Measurements from ENCODE around the gene SIGLEC6. TPM values are rescaled to one million over a fixed set of nuclear protein-coding genes. Genes with fewer than 3 reads are reported as not detected.

The SIGLEC6 gene
- total and polyA plus RNA-seq, 10 donors = 0.27 to 5.8 (median 2.3) TPM

GRCh38 chr19:51546650-51547396 lies 15.4 kb upstream of the SIGLEC6 start:
- no peaks in the 10 kb centered on the region for H3K9me3 ChIP-seq
- DNase-seq = no peak
- TF ChIP-seq CTCF (IDR thresholded peaks at IDR 0.05 in 8 of 11, conservative IDR thresholded peaks at IDR 0.05 in 3 of 11) (no peak), POLR2A (IDR thresholded peaks at IDR 0.05) (no peak), POLR2AphosphoS5 (IDR thresholded peaks at IDR 0.05) (no peak)
- H3K4me3 ChIP-seq = no peak overlapping the region
- intact Hi-C loops (cut with DNase I; ENCODE audit: low total_unique reads) = no loop called here
- H3K27ac ChIP-seq = peak overlapping the region in 1 of 8 donors; percentile 81
- H3K4me1 ChIP-seq = peaks cover 6 to 63% (median 28%) of the 10 kb centered on the region in 6 donors
- H3K27me3 ChIP-seq (replicated peaks in 1 of 7) = peaks cover 0 to 54% (median 0%) of the 10 kb centered on the region in 7 donors
- WGBS, 5 donors = 11 to 34% (median 19%) methylated on average over 10 of the region's 10 CpGs
- H3K36me3 ChIP-seq = no peaks in the 10 kb centered on the region

- WGBS, 5 donors = 50 to 62% (median 54%) methylated on average over 5 of the region's 5 CpGs
- intact Hi-C loops (cut with DNase I; ENCODE audit: low total_unique reads) = no loop called here
- H3K4me1 ChIP-seq = peaks cover 6 to 57% (median 28%) of the 10 kb centered on the region in 6 donors
Measured at GRCh38 chr19:51546107-51546649, 14.7 kb upstream of the SIGLEC6 start.

GRCh38 chr19:51544038-51544437 lies 12.6 kb upstream of the SIGLEC6 start:
- H3K9me3 ChIP-seq = no peaks in the 10 kb centered on the region
- H3K27ac ChIP-seq = no peak overlapping the region
- no peak for DNase-seq
- H3K4me3 ChIP-seq = no peak overlapping the region
- H3K36me3 ChIP-seq = no peaks in the 10 kb centered on the region
- WGBS, 5 donors = 83 to 92% (median 84%) methylated on average over 6 of the region's 6 CpGs
- peaks cover 0 to 49% (median 0%) of the 10 kb centered on the region in 7 donors for H3K27me3 ChIP-seq (replicated peaks in 1 of 7)
- TF ChIP-seq POLR2A (IDR thresholded peaks at IDR 0.05) = no peak
- TF ChIP-seq POLR2AphosphoS5 (IDR thresholded peaks at IDR 0.05) = no peak
- TF ChIP-seq CTCF (IDR thresholded peaks at IDR 0.05 in 8 of 11, conservative IDR thresholded peaks at IDR 0.05 in 3 of 11) = no peak
- H3K4me1 ChIP-seq = peaks cover 6 to 38% (median 25%) of the 10 kb centered on the region in 6 donors
- intact Hi-C loops (cut with DNase I; ENCODE audit: low total_unique reads) = no loop called here

More at GRCh38 chr19:51546107-51546649, 14.7 kb upstream of the SIGLEC6 start:
- Histone ChIP-seq H3K4me3 (no peak overlapping the region), H3K36me3 (no peaks in the 10 kb centered on the region), H3K27me3 (replicated peaks in 1 of 7) (peaks cover 0 to 55% (median 0%) of the 10 kb centered on the region in 7 donors), H3K27ac (no peak overlapping the region), H3K9me3 (no peaks in the 10 kb centered on the region)
- DNase-seq = no peak
- TF ChIP-seq POLR2A (IDR thresholded peaks at IDR 0.05) (no peak), POLR2AphosphoS5 (IDR thresholded peaks at IDR 0.05) (no peak), CTCF (IDR thresholded peaks at IDR 0.05 in 8 of 11, conservative IDR thresholded peaks at IDR 0.05 in 3 of 11) (no peak)

- peaks cover 3 to 24% (median 19%) of the 10 kb centered on the region in 6 donors for H3K4me1 ChIP-seq
- no peak for TF ChIP-seq CTCF (IDR thresholded peaks at IDR 0.05 in 8 of 11, conservative IDR thresholded peaks at IDR 0.05 in 3 of 11)
- no peak for TF ChIP-seq POLR2AphosphoS5 (IDR thresholded peaks at IDR 0.05)
- TF ChIP-seq POLR2A (IDR thresholded peaks at IDR 0.05) = no peak
- H3K27ac ChIP-seq = no peak overlapping the region
- no peaks in the 10 kb centered on the region for H3K9me3 ChIP-seq
- peaks cover 0 to 62% (median 0%) of the 10 kb centered on the region in 7 donors for H3K27me3 ChIP-seq (replicated peaks in 1 of 7)
- WGBS, 5 donors = 74 to 82% (median 77%) methylated on average over 5 of the region's 5 CpGs
- no peak overlapping the region for H3K4me3 ChIP-seq
- H3K36me3 ChIP-seq = no peaks in the 10 kb centered on the region
- intact Hi-C loops (cut with DNase I; ENCODE audit: low total_unique reads) = no loop called here
- no peak for DNase-seq
Measured at GRCh38 chr19:51542699-51543098, 11.2 kb upstream of the SIGLEC6 start.
